ENCODE measurements around the gene SKI.

SKI gene

GRCh38 chr1:2345297-2346075 lies 117.4 kb downstream of the SKI start:
- no peak for DNase-seq

- DNase-seq: no peak
These were observed 118.7 kb downstream of the SKI start for GRCh38 chr1:2346691-2347408.

- no peak for DNase-seq
These were observed 119.3 kb downstream of the SKI start for GRCh38 chr1:2347409-2347785.

- DNase-seq: no peak
These were observed 119.8 kb downstream of the SKI start for GRCh38 chr1:2347896-2348295.

GRCh38 chr1:2348346-2349325 lies 120.5 kb downstream of the SKI start:
- DNase-seq: no peak

- DNase-seq: no peak
These were observed 121.7 kb downstream of the SKI start for GRCh38 chr1:2349806-2350205.

- DNase-seq: no peak
These were observed 122.4 kb downstream of the SKI start for GRCh38 chr1:2350501-2350900.

GRCh38 chr1:2350911-2351655 lies 123.0 kb downstream of the SKI start:
- DNase-seq: no peak

GRCh38 chr1:2351723-2352122 lies 123.6 kb downstream of the SKI start:
- no peak for DNase-seq

GRCh38 chr1:2352341-2352896 lies 124.3 kb downstream of the SKI start:
- DNase-seq: no peak

GRCh38 chr1:2352897-2353550 lies 124.9 kb downstream of the SKI start:
- DNase-seq: no peak

GRCh38 chr1:2353551-2354438 lies 125.7 kb downstream of the SKI start:
- no peak for DNase-seq

GRCh38 chr1:2354511-2355372 lies 126.6 kb downstream of the SKI start:
- no peak for DNase-seq

GRCh38 chr1:2355373-2356261 lies 127.5 kb downstream of the SKI start:
- no peak for DNase-seq

- DNase-seq: no peak
These were observed 128.3 kb downstream of the SKI start for GRCh38 chr1:2356401-2356800.

- DNase-seq: no peak
These were observed 129.1 kb downstream of the SKI start for GRCh38 chr1:2356911-2357845.

GRCh38 chr1:2358072-2358471 lies 130.0 kb downstream of the SKI start:
- no peak for DNase-seq

Data from SIG-M5 (cell line).